C4-2B (cell line): ENCODE results near the gene SPARC.

Experiments used
- ZFX ChIP-seq: fragments of 450-650 bp; IDR thresholded peaks from 2 replicates; pipeline ENCODE4 v1.6.1; 2017
- TF ChIP-seq, protein P1 (sequence below): fragments of 450-650 bp; conservative IDR thresholded peaks from 2 replicates; pipeline ENCODE4 v1.5.1; 2017; ENCODE audit warnings: mild to moderate bottlenecking

DNA sequence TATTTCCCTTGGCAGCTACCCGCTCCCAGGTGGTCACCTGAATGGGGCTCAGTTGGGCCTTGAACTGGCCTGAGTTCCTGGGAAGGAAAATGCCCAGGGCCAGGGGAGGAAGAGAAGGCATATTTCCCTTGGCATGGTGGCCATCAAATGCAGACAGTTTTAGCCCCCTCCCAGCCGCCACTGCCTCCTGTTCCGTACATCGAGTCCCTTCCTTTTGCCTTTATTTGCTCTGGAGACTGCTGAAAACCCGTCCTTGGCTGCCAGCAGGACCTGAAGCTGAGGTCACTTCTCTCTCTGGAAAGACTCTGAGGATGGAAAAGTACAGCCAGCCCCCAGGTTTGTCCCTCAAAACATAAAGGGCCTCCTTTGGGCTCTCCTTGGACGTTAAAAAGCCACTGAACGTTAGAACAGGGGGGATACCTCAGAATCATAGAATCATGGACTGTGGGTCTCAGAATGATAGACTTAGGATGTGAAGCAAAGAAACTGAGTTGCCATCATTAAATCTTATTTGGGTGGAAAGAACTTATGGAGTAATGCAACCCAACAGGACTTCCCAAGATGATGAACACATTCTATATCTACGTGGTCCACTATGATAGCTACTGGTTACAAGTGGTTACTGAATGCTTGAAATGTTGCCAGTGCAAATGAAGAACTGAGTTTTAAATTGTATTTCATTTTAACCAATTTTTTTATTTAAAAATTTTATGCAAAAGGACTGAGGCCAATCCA, 7.1 kb downstream of the SPARC start:
- TF ChIP-seq, protein P1, sequence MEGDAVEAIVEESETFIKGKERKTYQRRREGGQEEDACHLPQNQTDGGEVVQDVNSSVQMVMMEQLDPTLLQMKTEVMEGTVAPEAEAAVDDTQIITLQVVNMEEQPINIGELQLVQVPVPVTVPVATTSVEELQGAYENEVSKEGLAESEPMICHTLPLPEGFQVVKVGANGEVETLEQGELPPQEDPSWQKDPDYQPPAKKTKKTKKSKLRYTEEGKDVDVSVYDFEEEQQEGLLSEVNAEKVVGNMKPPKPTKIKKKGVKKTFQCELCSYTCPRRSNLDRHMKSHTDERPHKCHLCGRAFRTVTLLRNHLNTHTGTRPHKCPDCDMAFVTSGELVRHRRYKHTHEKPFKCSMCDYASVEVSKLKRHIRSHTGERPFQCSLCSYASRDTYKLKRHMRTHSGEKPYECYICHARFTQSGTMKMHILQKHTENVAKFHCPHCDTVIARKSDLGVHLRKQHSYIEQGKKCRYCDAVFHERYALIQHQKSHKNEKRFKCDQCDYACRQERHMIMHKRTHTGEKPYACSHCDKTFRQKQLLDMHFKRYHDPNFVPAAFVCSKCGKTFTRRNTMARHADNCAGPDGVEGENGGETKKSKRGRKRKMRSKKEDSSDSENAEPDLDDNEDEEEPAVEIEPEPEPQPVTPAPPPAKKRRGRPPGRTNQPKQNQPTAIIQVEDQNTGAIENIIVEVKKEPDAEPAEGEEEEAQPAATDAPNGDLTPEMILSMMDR, result no peak
- TF ChIP-seq ZFX, result no peak
